ENCODE measurements around the gene STAC2. TPM values are rescaled to one million over a fixed set of nuclear protein-coding genes. Genes with fewer than 3 reads are reported as not detected.

STAC2 gene
- total and polyA plus RNA-seq, 9 of the 15 experiments (the other 6 are each of a cell fraction or from before 2014, with no cell fraction given), result not detected

DNA sequence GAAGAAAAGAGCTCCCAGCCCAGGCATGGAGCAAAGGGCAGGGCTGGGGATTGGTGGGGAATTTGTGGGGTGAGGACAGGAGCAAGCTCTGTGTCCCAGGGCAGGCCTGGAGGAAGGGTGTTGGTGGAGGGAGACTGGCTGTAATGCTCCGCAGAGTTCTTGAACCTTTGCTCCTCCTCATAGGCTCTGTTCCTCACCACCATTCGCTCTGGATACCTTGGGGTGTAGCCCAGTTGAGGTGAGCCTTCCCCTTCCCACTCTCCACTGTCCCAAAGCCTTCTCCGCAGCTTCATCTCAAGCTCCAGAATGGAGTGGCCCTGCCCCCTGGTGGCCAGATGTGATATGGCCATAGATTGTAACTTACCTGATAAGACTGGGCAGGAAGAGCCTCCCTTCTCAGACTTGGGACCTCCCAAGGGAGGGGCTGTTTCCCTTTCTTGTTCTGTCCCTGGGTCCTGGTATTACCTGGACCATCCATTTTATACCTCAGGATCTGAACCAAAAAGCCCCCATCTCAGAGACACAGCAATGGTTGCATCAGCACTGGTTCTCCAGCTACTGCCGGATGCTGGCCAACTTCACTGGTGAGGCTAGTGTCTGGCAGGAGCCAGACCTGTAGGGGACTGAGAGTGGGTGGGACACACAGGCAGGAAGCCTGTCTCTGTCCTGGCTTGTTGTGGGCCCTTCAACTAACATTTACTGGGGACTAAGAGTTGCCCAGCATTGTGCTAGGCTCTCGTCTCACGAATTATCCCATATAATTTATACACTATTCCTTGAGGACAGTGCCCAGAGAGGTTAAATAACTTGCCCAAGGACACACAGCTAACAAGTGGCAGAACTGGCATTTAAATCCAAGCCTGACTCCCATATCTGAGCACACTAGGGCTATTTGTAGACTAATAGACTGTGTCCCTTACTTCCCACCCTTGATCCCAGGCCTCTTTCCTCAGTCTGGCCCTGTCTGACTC, 19.1 kb upstream of the STAC2 start (continued):
- TF ChIP-seq CBFB (CRISPR knock-in tag; IDR thresholded peaks at IDR 0.05), result no peak
- no peak for TF ChIP-seq MYNN (IDR thresholded peaks at IDR 0.05)
- no peak for TF ChIP-seq MYNN (CRISPR knock-in tag; IDR thresholded peaks at IDR 0.05)
- no peak for TF ChIP-seq NFXL1 (CRISPR knock-in tag; IDR thresholded peaks at IDR 0.05)
- no peak for TF ChIP-seq ILK (tag; IDR thresholded peaks at IDR 0.05; ENCODE audit: borderline replicate concordance, low read depth)
- no peak for TF ChIP-seq CBX8 (IDR thresholded peaks at IDR 0.05; ENCODE audit: borderline replicate concordance, extremely low read depth, low read depth, low read length, poor library complexity, severe bottlenecking)
- TF ChIP-seq ZNF184 (CRISPR knock-in tag; IDR thresholded peaks at IDR 0.05), result no peak
- TF ChIP-seq ZFP1 (CRISPR knock-in tag; IDR thresholded peaks at IDR 0.05), result no peak
- TF ChIP-seq ZNF239 (CRISPR knock-in tag; IDR thresholded peaks at IDR 0.05), result no peak
- TF ChIP-seq, protein P1, sequence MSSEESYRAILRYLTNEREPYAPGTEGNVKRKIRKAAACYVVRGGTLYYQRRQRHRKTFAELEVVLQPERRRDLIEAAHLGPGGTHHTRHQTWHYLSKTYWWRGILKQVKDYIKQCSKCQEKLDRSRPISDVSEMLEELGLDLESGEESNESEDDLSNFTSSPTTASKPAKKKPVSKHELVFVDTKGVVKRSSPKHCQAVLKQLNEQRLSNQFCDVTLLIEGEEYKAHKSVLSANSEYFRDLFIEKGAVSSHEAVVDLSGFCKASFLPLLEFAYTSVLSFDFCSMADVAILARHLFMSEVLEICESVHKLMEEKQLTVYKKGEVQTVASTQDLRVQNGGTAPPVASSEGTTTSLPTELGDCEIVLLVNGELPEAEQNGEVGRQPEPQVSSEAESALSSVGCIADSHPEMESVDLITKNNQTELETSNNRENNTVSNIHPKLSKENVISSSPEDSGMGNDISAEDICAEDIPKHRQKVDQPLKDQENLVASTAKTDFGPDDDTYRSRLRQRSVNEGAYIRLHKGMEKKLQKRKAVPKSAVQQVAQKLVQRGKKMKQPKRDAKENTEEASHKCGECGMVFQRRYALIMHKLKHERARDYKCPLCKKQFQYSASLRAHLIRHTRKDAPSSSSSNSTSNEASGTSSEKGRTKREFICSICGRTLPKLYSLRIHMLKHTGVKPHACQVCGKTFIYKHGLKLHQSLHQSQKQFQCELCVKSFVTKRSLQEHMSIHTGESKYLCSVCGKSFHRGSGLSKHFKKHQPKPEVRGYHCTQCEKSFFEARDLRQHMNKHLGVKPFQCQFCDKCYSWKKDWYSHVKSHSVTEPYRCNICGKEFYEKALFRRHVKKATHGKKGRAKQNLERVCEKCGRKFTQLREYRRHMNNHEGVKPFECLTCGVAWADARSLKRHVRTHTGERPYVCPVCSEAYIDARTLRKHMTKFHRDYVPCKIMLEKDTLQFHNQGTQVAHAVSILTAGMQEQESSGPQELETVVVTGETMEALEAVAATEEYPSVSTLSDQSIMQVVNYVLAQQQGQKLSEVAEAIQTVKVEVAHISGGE (CRISPR knock-in tag; IDR thresholded peaks at IDR 0.05), result no peak
- TF ChIP-seq SMAD4 (CRISPR knock-in tag; conservative IDR thresholded peaks at IDR 0.05), result no peak
- TF ChIP-seq HNRNPK (IDR thresholded peaks at IDR 0.05; ENCODE audit: low read depth, low read length, poor library complexity, severe bottlenecking), result no peak
- no peak for TF ChIP-seq NFIC (IDR thresholded peaks at IDR 0.05)
- TF ChIP-seq, protein P2, sequence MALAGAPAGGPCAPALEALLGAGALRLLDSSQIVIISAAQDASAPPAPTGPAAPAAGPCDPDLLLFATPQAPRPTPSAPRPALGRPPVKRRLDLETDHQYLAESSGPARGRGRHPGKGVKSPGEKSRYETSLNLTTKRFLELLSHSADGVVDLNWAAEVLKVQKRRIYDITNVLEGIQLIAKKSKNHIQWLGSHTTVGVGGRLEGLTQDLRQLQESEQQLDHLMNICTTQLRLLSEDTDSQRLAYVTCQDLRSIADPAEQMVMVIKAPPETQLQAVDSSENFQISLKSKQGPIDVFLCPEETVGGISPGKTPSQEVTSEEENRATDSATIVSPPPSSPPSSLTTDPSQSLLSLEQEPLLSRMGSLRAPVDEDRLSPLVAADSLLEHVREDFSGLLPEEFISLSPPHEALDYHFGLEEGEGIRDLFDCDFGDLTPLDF (CRISPR knock-in tag; IDR thresholded peaks at IDR 0.05), result no peak
- no peak for TF ChIP-seq CBFA2T2 (conservative IDR thresholded peaks at IDR 0.05)
- TF ChIP-seq FOXM1 (IDR thresholded peaks at IDR 0.05; ENCODE audit: low read depth), result no peak
- no peak for TF ChIP-seq FOXM1 (CRISPR knock-in tag; IDR thresholded peaks at IDR 0.05; ENCODE audit: low read depth)
- no peak for TF ChIP-seq ZNF282 (CRISPR knock-in tag; IDR thresholded peaks at IDR 0.05)
- TF ChIP-seq, protein P3, sequence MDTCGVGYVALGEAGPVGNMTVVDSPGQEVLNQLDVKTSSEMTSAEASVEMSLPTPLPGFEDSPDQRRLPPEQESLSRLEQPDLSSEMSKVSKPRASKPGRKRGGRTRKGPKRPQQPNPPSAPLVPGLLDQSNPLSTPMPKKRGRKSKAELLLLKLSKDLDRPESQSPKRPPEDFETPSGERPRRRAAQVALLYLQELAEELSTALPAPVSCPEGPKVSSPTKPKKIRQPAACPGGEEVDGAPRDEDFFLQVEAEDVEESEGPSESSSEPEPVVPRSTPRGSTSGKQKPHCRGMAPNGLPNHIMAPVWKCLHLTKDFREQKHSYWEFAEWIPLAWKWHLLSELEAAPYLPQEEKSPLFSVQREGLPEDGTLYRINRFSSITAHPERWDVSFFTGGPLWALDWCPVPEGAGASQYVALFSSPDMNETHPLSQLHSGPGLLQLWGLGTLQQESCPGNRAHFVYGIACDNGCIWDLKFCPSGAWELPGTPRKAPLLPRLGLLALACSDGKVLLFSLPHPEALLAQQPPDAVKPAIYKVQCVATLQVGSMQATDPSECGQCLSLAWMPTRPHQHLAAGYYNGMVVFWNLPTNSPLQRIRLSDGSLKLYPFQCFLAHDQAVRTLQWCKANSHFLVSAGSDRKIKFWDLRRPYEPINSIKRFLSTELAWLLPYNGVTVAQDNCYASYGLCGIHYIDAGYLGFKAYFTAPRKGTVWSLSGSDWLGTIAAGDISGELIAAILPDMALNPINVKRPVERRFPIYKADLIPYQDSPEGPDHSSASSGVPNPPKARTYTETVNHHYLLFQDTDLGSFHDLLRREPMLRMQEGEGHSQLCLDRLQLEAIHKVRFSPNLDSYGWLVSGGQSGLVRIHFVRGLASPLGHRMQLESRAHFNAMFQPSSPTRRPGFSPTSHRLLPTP (IDR thresholded peaks at IDR 0.05; ENCODE audit: borderline replicate concordance, extremely low read depth, insufficient read length), result no peak
- TF ChIP-seq FOXK2 (conservative IDR thresholded peaks at IDR 0.05 in 1 of 2, IDR thresholded peaks at IDR 0.05 in 1 of 2; ENCODE audit: low read depth in 2 of 2), result no peak

All from K562 (cell line).